Trophoblast cell (in vitro differentiated cells and primary cell): ENCODE results near the gene CD40.

ENCODE experiments used
- DNase-seq, 2 donors: peaks; one replicate each; pipeline ENCODE4 v3.0.0-alpha.2; 2016
- H2AFZ ChIP-seq: 2 replicates; pipeline ENCODE4 v1.6.1; 2013; ENCODE audit warnings: low read length, moderate library complexity, mild to moderate bottlenecking; ENCODE audit not compliant: insufficient read depth, poor library complexity
- H2AK5ac ChIP-seq: 2 replicates; pipeline ENCODE4 v1.6.1; 2013; ENCODE audit warnings: mild to moderate bottlenecking, low read length
- H2BK120ac ChIP-seq: 2 replicates; pipeline ENCODE4 v1.6.1; 2013; ENCODE audit warnings: low read length, mild to moderate bottlenecking, moderate library complexity; ENCODE audit not compliant: insufficient read depth, poor library complexity
- H2BK12ac ChIP-seq: 2 replicates; pipeline ENCODE4 v1.6.1; 2013; ENCODE audit warnings: mild to moderate bottlenecking, low read length, moderate library complexity
- H2BK5ac ChIP-seq: 2 replicates; pipeline ENCODE4 v1.6.1; 2013; ENCODE audit warnings: low read length, low read depth, moderate library complexity, mild to moderate bottlenecking; ENCODE audit not compliant: poor library complexity
- H3K14ac ChIP-seq: 2 replicates; pipeline ENCODE4 v1.6.1; 2013; ENCODE audit warnings: mild to moderate bottlenecking, low read length
- H3K18ac ChIP-seq: 2 replicates; pipeline ENCODE4 v1.6.1; 2013; ENCODE audit warnings: mild to moderate bottlenecking, low read length
- H3K23ac ChIP-seq: 2 replicates; pipeline ENCODE4 v1.6.1; 2013; ENCODE audit warnings: low read length
- H3K27ac ChIP-seq: 2 replicates; pipeline ENCODE4 v1.5.1; 2013; ENCODE audit warnings: low read depth, mild to moderate bottlenecking, inconsistent platforms, low read length, moderate library complexity
- H3K27me3 ChIP-seq: 2 replicates; pipeline ENCODE4 v1.6.1; 2013; ENCODE audit warnings: inconsistent platforms, mild to moderate bottlenecking, low read length, moderate library complexity; ENCODE audit not compliant: insufficient read depth
- H3K36me3 ChIP-seq, 2 experiments: 1 replicate in 1 of 2; 2 replicates in 1 of 2; pipeline ENCODE4 v1.6.1; 2013; ENCODE audit warnings: low read length in 2 of 2, mild to moderate bottlenecking in 2 of 2, moderate library complexity in 1 of 2; ENCODE audit not compliant: insufficient read depth in 2 of 2, control insufficient read depth in 1 of 2
- H3K4ac ChIP-seq: 2 replicates; pipeline ENCODE4 v1.6.1; 2013; ENCODE audit warnings: low read depth, mild to moderate bottlenecking, low read length, moderate library complexity
- H3K4me1 ChIP-seq, 2 experiments: 1 replicate in 1 of 2; 2 replicates in 1 of 2; pipeline ENCODE4 v1.6.1; 2013; ENCODE audit warnings: low read length in 2 of 2, mild to moderate bottlenecking in 2 of 2, moderate library complexity in 1 of 2; ENCODE audit not compliant: insufficient read depth in 2 of 2, control insufficient read depth in 1 of 2
- H3K4me2 ChIP-seq: 2 replicates; pipeline ENCODE4 v1.6.1; 2013; ENCODE audit warnings: inconsistent platforms, mild to moderate bottlenecking, low read length, moderate library complexity
- H3K4me3 ChIP-seq: 2 replicates; pipeline ENCODE4 v1.5.1; 2013; ENCODE audit warnings: mild to moderate bottlenecking, low read depth, low read length, inconsistent platforms
- H3K79me1 ChIP-seq: one replicate; pipeline ENCODE4 v1.6.1; 2013; ENCODE audit warnings: low read length
- H3K79me2 ChIP-seq: 2 replicates; pipeline ENCODE4 v1.6.1; 2013; ENCODE audit warnings: low read length, mild to moderate bottlenecking; ENCODE audit not compliant: control insufficient read depth, insufficient read depth, poor library complexity
- H3K9ac ChIP-seq: 2 replicates; pipeline ENCODE4 v1.6.1; 2013; ENCODE audit warnings: mild to moderate bottlenecking, low read length
- H3K9me3 ChIP-seq: 2 replicates; pipeline ENCODE4 v1.6.1; 2013; ENCODE audit warnings: low read depth, mild to moderate bottlenecking, control low read depth, inconsistent platforms, low read length; ENCODE audit not compliant: insufficient read depth
- H4K12ac ChIP-seq: 2 replicates; pipeline ENCODE4 v1.6.1; 2013; ENCODE audit warnings: low read depth, mild to moderate bottlenecking, low read length, moderate library complexity
- H4K8ac ChIP-seq: 2 replicates; pipeline ENCODE4 v1.6.1; 2013; ENCODE audit warnings: low read depth, mild to moderate bottlenecking, low read length, moderate library complexity
- H4K91ac ChIP-seq: one replicate; pipeline ENCODE4 v1.6.1; 2013; ENCODE audit warnings: low read depth, mild to moderate bottlenecking, low read length, moderate library complexity
- WGBS: extraction: QIAGEN DNeasy Blood & Tissue Kit; methylation state at CpG from one replicate; pipeline ENCODE4 v1.1.7; 2013; ENCODE audit warnings: missing lambda C conversion rate; ENCODE audit not compliant: insufficient read length, insufficient coverage; ENCODE audit errors: extremely low coverage; 5-methylcytosine and 5-hydroxymethylcytosine counted together

The CD40 gene

DNA sequence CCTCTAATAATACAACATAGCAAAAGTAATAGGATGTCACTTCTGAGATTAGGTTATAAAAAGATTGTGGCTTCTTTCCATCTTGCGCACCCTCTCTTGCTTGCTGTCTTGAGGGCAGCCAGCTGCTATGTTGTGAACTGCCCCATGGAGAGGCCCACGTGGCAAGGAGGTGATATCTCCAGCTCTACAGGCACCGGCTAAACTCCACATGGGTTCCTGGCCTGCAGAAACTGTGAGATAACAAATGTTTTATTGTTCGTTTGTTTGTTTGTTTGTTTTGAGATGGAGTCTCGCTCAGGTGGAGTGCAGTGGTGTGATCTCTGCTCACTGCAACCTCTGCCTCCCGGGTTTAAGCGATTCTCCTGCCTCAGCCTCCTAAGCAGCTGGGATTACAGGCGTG, 38.0 kb downstream of the CD40 start:
- Histone ChIP-seq H3K4me3 (no peak overlapping the region), H3K36me3 (no peaks in the 10 kb centered on the region), H3K27ac (no peak overlapping the region), H4K8ac (no peak overlapping the region), H3K14ac (no peak overlapping the region), H2BK12ac (no peak overlapping the region), H2AFZ (no peak overlapping the region), H3K23ac (no peak overlapping the region), H3K9ac (no peak overlapping the region), H3K4me1 (no peaks in the 10 kb centered on the region), H3K27me3 (no peaks in the 10 kb centered on the region), H2AK5ac (no peak overlapping the region), H2BK5ac (no peak overlapping the region), H3K79me1 (no peaks in the 10 kb centered on the region), H4K12ac (no peak overlapping the region), H2BK120ac (no peak overlapping the region), H4K91ac (no peak overlapping the region), H3K18ac (no peak overlapping the region), H3K4me2 (no peak overlapping the region), H3K4ac (no peak overlapping the region), H3K79me2 (no peaks in the 10 kb centered on the region), H3K9me3 (no peaks in the 10 kb centered on the region)
- DNase-seq, result no peak
- WGBS, result no CpG with 5 or more reads among the region's 8 CpGs

GRCh38 chr20:46157076-46157592, 39.0 kb downstream of the CD40 start:
- DNase-seq, result no peak
- H3K14ac ChIP-seq, result no peak overlapping the region
- H3K23ac ChIP-seq, result peak overlapping the region; percentile 31
- H4K12ac ChIP-seq, result no peak overlapping the region
- H3K79me1 ChIP-seq, result no peaks in the 10 kb centered on the region
- H3K27me3 ChIP-seq, result no peaks in the 10 kb centered on the region
- no peaks in the 10 kb centered on the region for H3K79me2 ChIP-seq
- no peak overlapping the region for H2BK5ac ChIP-seq
- no peak overlapping the region for H4K8ac ChIP-seq
- no peak overlapping the region for H4K91ac ChIP-seq
- H2AK5ac ChIP-seq, result no peak overlapping the region
- H3K18ac ChIP-seq, result no peak overlapping the region
- no peak overlapping the region for H2BK120ac ChIP-seq
- H3K27ac ChIP-seq, result no peak overlapping the region
- no peaks in the 10 kb centered on the region for H3K4me1 ChIP-seq
- H3K4me3 ChIP-seq, result no peak overlapping the region
- no peaks in the 10 kb centered on the region for H3K36me3 ChIP-seq
- H3K4me2 ChIP-seq, result no peak overlapping the region
- no peak overlapping the region for H2BK12ac ChIP-seq
- no peak overlapping the region for H3K4ac ChIP-seq
- H2AFZ ChIP-seq, result no peak overlapping the region
- no peak overlapping the region for H3K9ac ChIP-seq
- H3K9me3 ChIP-seq, result no peaks in the 10 kb centered on the region
- no CpG with 5 or more reads among the region's 6 CpGs for WGBS

- Histone ChIP-seq H3K18ac (no peak overlapping the region), H3K27me3 (no peaks in the 10 kb centered on the region), H2AFZ (no peak overlapping the region), H3K27ac (no peak overlapping the region), H4K8ac (no peak overlapping the region), H2BK5ac (no peak overlapping the region), H3K79me2 (no peaks in the 10 kb centered on the region), H3K9me3 (no peaks in the 10 kb centered on the region), H3K9ac (no peak overlapping the region), H2BK120ac (no peak overlapping the region), H3K36me3 (no peaks in the 10 kb centered on the region), H3K4ac (no peak overlapping the region), H3K23ac (no peak overlapping the region), H3K14ac (no peak overlapping the region), H2AK5ac (no peak overlapping the region), H4K91ac (no peak overlapping the region), H3K4me2 (no peak overlapping the region), H2BK12ac (no peak overlapping the region), H3K4me1 (no peaks in the 10 kb centered on the region), H3K79me1 (no peaks in the 10 kb centered on the region), H4K12ac (no peak overlapping the region), H3K4me3 (no peak overlapping the region)
- no peak for DNase-seq
- WGBS, result no CpG with 5 or more reads among the region's 7 CpGs
These were observed 39.5 kb downstream of the CD40 start for GRCh38 chr20:46157625-46158024.

GRCh38 chr20:46158476-46158987, 40.4 kb downstream of the CD40 start:
- Histone ChIP-seq H3K4ac (no peak overlapping the region), H3K4me2 (no peak overlapping the region), H3K9me3 (no peaks in the 10 kb centered on the region), H2BK5ac (no peak overlapping the region), H4K12ac (no peak overlapping the region), H3K27ac (no peak overlapping the region), H3K79me1 (no peaks in the 10 kb centered on the region), H3K18ac (no peak overlapping the region), H2BK120ac (no peak overlapping the region), H3K79me2 (no peaks in the 10 kb centered on the region), H3K23ac (no peak overlapping the region), H4K91ac (no peak overlapping the region), H3K4me3 (no peak overlapping the region), H2BK12ac (no peak overlapping the region), H3K4me1 (no peaks in the 10 kb centered on the region), H3K27me3 (no peaks in the 10 kb centered on the region), H3K9ac (no peak overlapping the region), H3K36me3 (no peaks in the 10 kb centered on the region), H3K14ac (no peak overlapping the region), H2AFZ (no peak overlapping the region), H4K8ac (no peak overlapping the region), H2AK5ac (no peak overlapping the region)
- no peak for DNase-seq
- WGBS, result no CpG with 5 or more reads among the region's 5 CpGs
